ENCODE results near the gene COL18A1. TPM values are rescaled to one million over a fixed set of nuclear protein-coding genes. Genes with fewer than 3 reads are reported as not detected.

Gene COL18A1
- total and polyA plus RNA-seq, 9 of the 15 experiments (the other 6 are each of a cell fraction or from before 2014, with no cell fraction given): 0.14 to 16.4 (median 2.0) TPM

DNA sequence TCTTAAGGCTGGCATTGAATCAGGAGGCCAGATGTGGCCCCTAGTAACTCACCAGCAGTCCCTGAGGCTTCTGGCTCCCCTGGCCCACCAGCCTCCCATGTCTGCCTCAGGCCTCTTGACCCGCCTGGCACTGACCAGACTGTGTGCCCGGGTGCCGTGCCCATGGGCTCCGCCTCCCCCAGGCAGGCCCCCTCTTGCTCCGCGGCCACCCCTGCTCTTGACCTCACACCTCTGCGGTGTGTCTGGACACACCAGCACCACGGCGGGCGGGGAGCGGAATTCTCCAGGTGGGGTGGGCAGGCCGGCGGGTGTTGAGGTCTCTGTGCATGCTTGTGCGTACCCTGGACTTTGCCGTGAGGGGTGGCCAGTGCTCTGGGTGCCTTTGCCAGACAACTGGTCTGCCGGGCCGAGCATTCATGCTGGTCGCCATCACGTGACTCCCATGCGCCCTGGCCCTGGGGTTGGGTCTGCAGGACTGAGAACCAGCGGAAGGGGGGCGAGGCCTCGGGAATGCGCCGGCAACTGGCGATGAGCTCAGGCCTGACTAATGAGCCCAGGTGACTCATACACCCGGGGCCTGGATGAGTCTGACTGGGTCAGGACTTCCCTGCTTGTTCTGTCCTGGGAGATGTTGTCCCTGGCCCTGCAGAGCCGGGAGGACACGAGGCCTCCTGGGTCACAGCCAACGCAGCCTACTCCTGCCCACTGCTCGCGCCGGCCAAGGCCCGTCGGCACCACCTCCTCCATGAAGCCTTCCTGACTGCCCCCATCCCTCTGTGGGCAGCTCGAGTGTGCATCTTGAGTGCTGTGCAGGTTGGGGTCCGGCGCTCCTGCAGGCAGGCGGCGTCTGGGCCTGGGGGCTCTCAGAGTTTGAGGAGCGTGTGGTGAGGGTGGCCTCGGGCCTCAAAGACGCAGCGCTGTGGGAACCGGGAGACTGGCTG lies 22.6 kb downstream of the COL18A1 start (continued):
- TF ChIP-seq FOXO4 (CRISPR knock-in tag; IDR thresholded peaks at IDR 0.05) (no peak), TFE3 (CRISPR knock-in tag; IDR thresholded peaks at IDR 0.05) (peak; percentile 91), SMARCA4 (IDR thresholded peaks at IDR 0.05) (peak; percentile 62), TEAD1 (CRISPR knock-in tag; IDR thresholded peaks at IDR 0.05) (peak in 1 of 2 experiments; percentile 60; a peak in 1 of 4 replicates), ZBTB8A (IDR thresholded peaks at IDR 0.05; ENCODE audit: partially characterized antibody) (no peak), RAD51 (IDR thresholded peaks at IDR 0.05; ENCODE audit: borderline replicate concordance, low read depth) (peak; percentile 88), NFIC (IDR thresholded peaks at IDR 0.05) (peak; percentile 64), MNT (conservative IDR thresholded peaks at IDR 0.05) (peak in 1 of 2 experiments; percentile 48; a peak in 2 of 4 replicates), MTA1 (IDR thresholded peaks at IDR 0.05; ENCODE audit: borderline replicate concordance) (0 out of 2 replicates have a peak, but pooled peaks have one; percentile 29), ATF7 (IDR thresholded peaks at IDR 0.05) (peak; percentile 56; the same call in 1 of the 2 replicates), PTTG1 (tag; IDR thresholded peaks at IDR 0.05; ENCODE audit: low read depth) (no peak)
- TF ChIP-seq, protein P1, sequence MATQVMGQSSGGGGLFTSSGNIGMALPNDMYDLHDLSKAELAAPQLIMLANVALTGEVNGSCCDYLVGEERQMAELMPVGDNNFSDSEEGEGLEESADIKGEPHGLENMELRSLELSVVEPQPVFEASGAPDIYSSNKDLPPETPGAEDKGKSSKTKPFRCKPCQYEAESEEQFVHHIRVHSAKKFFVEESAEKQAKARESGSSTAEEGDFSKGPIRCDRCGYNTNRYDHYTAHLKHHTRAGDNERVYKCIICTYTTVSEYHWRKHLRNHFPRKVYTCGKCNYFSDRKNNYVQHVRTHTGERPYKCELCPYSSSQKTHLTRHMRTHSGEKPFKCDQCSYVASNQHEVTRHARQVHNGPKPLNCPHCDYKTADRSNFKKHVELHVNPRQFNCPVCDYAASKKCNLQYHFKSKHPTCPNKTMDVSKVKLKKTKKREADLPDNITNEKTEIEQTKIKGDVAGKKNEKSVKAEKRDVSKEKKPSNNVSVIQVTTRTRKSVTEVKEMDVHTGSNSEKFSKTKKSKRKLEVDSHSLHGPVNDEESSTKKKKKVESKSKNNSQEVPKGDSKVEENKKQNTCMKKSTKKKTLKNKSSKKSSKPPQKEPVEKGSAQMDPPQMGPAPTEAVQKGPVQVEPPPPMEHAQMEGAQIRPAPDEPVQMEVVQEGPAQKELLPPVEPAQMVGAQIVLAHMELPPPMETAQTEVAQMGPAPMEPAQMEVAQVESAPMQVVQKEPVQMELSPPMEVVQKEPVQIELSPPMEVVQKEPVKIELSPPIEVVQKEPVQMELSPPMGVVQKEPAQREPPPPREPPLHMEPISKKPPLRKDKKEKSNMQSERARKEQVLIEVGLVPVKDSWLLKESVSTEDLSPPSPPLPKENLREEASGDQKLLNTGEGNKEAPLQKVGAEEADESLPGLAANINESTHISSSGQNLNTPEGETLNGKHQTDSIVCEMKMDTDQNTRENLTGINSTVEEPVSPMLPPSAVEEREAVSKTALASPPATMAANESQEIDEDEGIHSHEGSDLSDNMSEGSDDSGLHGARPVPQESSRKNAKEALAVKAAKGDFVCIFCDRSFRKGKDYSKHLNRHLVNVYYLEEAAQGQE (IDR thresholded peaks at IDR 0.05; ENCODE audit: borderline replicate concordance): peak; percentile 33
- TF ChIP-seq, protein P1 (CRISPR knock-in tag; IDR thresholded peaks at IDR 0.05; ENCODE audit: low read depth): no peak
